H4 (cell line): ENCODE data around the gene POLQ. TPM values are rescaled to one million over a fixed set of nuclear protein-coding genes. Genes with fewer than 3 reads are reported as not detected.
A peak's percentile ranks its signal among the peaks of the same experiment; 100 is the strongest.
"Not testable (repeated sequence)": the region's sequence is repeated elsewhere in the genome, so short reads cannot be mapped to it uniquely, and the experiment has no call there.

Source experiments
- DNase-seq: peaks from one replicate; pipeline ENCODE4 v3.0.0-alpha.2; 2015; ENCODE audit warnings: low spot score
- total RNA-seq: library from RNA; depleted of rRNA; stranded (reverse); fragments of >200 nt; shearing (Covaris generic); gene quantifications from 2 replicates; pipeline ENCODE4 v1.2.3, GENCODE V29; 2014

The POLQ gene
- total RNA-seq, 1 experiment from 2014 or later = 8.9 TPM

DNA sequence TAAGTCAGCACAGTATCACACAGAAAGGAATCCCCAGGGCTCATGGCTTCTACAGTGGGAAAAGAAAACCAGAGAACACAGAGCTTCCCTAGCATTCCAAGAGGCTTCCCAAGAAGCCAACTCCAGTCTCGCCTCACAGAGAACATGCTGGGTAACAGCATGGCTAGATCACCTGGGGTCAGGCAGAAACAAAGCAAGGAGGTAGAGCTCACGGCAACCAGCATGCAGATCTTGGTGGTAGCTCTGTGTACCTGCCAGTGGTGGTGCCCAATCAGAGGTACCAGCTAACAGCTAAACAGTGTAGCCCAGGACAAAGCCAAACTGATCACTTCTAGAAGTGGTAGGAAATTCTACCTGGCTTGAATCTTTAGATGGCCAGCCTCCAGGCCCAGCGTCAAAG is 31.3 kb downstream of the POLQ start:
- DNase-seq = no peak

DNA sequence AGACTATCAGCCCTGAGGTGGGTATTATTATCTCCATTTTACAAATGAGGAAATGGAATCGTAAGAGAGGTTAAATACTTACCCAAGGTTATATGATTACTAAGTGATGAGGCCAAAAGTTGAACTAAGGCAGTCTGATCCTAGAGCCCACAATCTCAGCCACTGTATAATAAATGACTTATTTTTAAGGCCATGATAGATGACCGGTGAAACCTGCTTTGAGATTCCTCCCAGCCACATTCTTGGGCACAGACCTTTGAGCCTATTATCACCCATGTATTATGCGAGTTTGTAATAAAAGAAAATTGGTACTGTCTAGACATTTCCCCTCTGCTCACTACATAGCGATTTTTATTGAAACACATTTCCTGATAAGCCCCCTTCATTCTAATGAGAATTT is 37.4 kb downstream of the POLQ start:
- DNase-seq = no peak

DNA sequence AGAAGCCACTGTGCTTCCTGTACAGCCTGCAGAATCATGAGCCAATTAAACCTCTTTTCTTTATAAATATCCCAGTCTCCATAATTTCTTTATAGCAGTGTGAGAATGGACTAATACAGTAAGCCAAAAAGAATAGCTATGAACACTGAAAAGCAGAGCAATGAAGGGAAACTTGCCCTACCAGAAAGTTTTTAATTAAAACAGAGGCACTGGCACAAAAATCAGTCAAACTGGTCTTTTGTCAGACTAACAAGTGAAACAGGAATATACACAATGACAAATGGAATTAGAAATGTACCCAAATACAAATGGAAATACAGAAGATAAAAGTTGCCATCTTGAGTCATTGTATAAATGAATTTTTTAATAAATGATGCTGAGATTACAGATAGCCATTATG is 40.5 kb downstream of the POLQ start:
- DNase-seq = no peak

DNA sequence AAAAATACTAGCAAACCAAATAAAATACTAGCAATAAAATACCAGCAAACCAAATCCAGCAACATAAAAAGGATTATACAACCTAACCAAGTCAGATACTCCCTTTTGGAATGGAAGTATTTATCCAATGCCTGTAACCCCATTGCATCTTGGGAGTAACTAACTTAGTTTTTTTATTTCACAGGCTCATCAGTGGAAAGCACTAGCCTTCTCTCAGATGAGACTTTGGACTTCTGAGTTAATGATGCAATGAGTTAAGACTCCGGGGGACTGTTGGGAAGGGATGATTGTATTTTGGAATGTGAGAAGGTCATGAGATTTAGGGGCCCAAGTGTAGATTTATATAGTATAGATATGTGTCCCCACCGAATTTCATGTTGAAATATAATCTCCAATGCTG is 41.2 kb downstream of the POLQ start:
- DNase-seq = no peak

DNA sequence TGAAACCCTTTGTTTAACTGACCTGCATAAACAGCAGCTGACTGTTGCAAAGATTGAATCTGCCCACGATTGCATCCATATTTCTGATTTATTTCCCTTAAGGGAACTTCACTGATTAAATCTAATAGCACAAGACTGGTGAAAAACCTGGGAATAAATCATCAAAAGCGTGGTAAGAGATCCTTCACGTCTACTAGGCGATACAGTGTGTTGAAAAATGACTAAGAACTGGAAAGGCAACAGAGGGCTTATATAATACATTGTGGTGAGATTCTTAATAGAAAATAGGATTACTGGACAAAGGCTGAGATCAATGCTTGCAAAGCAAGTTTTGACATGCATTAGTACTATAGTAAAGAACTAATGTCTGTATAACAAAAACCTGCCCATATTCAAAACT is 49.0 kb downstream of the POLQ start:
- no peak for DNase-seq

DNA sequence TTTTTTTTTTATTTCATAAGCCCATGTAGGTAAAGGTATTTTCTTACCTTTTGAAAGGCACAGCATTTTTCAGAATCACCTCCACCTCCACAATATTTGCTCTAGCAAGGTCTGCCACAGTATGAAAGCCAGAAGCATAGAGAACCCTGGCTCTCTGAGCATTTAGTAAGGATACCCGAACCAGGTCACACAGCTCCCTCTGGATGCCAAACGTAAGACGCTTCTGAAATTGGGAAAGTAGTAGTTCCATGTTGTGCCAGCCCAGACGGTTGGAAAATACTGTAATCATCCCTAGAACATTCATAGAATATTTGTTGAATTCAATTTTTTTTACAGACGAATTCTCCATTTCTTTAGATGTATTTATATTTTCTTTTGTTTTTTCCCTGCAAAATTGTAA is 52.4 kb downstream of the POLQ start:
- no peak for DNase-seq

DNA sequence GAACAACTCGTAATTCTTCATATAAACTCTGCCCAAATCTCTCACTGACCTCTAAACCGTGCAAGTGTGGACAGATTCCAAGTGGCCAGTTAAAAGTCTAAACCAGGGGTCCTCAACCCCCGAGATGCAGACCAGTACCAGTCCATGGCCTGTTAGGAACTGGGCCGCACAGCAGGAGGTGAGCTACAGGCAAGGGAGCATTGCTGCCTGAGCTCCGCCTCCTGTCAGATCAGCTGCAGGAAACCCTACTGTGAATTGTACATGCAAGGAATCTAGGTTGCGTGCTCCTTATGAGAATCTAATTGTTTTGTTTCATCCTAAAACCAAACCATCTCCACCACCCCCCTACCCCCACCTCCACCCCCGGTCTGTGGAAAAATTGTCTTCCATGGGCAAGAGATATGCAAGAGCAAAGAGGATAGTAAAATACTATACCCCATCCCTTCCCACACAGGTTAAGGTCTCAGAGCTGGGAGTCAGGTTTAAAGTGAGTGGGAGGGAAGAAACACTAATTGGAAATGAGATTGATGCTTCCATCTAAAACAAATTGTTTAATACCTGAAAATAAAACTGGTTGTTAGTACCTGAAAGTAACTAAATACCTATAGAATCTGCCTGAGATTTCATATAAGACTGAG is 54.0 kb downstream of the POLQ start:
- no peak for DNase-seq

DNA sequence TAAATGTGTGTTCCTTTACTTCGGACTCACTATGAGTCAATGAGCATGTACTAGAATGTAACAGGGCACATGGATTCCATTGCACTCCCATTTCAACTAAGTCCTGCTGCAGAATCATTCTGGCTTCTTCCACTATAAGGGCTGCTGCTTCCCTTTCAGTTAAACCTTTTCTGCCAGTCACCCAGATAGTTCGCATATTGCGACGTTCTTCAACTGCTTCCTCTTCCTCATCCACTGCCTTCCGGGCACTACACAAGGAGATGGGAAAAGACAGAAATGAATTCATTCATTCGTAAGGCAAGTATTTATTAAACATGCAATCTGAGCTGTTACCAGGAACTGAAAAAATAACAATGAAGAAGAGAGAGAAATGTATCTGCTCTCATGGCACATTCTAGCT is 55.6 kb downstream of the POLQ start:
- DNase-seq = no peak

DNA sequence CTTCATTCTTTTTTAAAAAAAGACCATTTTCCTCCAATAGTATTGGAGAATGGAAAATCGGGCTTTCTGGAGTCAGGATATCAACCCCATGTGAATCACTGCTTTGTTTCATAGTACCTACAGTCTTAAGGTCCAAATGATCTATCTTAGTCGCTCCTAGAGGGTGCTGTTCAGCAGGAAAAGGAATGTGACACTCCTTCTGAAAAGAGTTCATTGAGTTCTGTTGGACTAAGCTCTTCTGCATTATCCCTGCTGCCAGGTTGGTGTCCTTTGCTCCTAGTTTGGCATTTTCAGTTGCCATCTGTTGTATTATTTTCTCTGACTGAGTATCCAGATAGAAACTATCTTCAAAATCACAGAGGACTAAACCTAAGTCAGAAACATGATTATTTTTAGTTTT is 57.2 kb downstream of the POLQ start:
- no peak for DNase-seq

DNA sequence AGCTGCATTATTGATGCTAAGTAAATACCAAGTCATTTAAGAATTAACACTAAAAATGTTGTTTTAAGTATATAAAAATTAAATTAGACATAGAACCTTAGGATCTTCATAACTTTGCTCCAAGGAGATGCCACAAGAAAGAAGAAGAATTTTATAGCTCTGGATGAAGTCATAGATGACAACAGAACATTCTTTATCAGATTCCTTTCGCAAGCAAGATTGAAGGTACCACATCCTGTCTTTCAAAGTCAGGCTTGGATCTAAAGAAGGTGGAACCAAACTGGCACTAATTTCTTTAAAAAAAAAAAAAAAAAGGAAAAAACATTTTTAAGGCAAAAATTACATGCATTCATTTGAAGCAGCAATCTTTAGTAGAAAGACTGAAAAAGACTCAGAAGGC is 62.5 kb downstream of the POLQ start:
- no peak for DNase-seq

DNA sequence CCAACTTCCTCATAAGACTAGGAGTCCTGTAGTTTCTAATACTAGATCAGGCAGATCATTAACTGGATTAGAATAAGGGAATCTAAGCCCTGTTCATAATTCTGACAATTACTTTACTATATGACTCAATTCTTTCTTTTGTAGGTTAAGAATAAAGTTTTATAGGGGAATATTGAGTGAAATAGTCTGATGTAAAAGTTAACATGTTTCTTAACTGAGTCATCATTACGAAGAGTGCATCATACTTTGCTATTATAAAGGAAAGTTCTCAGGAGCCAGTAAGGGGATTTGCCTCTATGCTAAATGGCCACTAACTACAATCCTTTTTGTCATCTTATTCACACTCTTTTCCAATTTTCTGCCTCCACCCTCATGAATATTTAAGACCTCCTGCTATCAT is 63.1 kb downstream of the POLQ start:
- DNase-seq = peak; percentile 10

DNA sequence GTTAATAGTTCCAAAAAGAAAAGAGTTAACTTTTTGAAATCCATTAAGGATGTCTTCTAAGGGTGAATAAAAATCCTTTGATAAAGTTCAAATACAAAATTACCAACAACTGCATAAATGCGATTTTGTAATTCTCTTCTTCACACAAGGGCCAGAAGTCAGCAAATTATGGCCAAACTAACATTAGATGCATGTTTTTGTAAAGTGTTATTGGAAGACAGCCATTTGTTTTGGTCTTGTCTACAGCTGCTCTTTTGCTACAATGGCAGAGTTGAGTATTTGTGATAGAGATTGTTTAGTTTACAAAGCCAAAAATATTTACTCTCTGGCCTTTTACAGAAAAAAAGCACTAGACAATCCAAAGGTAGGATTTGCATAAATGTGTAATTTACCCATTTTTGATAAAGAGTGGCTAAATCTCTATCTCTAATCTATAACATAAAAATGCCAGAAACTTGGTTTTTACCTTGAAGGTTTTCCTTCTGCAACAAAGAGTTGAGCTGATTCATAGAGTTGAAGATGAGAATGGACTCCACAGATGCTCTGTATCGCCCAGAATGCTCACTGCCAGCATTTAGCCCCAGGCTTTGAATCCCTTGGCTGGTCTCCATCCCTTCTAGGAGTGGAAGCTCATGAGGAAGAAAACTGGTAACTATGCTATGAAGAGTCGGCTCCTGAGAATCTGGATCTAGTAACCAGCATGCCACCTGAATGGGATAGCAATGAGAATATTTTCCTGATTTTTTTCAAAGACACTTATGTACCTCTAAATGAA is 64.5 kb downstream of the POLQ start:
- no peak for DNase-seq

DNA sequence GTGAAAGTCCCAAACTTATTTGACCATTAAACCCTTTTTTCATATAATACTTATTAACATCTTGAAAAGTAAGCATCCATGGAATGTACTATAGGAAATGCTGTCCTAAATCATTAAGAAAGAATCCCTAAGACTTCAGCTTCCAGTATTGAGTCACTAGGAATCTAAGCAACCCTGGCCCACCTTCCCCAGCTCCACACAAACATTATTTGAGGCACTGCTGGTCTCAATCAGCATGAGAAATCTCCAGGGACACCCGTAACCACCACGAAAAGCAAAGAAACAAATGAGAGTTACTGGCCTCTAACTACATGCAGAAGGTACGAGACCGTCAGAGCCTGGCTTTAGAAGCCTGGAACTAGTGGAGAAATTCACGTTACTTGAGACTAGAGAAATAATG is 68.2 kb downstream of the POLQ start:
- DNase-seq = no peak

DNA sequence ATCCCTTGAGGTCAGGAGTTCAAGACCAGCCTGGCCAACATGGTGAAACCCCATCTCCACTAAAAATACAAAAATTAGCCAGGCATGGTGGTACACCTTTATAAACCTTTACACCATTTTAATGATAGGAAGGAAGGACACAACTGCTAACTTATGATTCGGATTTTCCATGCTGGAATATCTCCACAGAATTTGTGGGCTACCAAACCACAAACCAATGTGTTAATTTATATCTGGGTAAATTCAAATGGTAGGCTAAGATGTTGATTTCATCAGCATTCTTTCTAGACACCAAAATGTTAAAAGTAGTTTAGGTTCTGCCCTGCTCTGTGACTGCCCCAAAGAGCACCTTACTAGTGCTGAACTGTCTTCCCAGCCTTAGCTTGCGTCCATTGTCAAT is 72.8 kb downstream of the POLQ start:
- no peak for DNase-seq

DNA sequence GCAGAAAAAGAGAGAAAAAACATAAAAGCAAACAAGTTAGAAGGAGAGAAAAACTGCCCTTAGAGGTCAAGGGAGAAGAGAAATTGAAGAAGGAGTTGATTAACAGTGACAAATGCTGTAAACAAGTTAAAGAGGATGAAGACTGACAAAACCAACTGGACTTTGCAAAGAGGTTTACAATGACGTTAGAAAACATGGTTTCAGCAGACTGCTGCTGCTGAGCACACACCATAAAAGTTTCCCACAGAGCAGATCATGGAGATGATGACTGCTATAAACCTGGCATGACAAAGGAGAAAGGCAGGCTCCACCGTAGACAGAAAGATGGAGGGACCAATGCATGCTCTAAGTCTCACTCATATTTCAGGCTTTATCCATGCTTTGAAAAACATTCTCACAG is 78.7 kb downstream of the POLQ start:
- no peak for DNase-seq

DNA sequence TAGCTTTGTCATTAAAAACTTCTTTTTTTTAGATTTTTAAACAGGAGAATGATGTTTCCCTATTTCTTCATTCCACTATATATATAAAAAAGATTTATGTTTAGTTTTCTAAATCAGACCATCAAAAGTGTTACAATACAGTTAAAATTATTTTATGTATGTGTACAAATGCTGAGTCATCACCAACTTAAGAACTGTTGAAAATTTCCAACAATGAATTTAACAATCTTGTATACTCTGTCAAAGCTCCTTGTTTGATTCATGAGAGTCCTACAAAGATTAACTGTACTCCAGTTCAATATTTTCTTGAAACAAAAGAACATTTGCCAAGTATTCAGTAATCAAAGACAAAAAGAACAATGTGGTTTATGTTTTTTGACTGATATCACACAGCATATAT is 82.0 kb downstream of the POLQ start:
- DNase-seq = no peak

DNA sequence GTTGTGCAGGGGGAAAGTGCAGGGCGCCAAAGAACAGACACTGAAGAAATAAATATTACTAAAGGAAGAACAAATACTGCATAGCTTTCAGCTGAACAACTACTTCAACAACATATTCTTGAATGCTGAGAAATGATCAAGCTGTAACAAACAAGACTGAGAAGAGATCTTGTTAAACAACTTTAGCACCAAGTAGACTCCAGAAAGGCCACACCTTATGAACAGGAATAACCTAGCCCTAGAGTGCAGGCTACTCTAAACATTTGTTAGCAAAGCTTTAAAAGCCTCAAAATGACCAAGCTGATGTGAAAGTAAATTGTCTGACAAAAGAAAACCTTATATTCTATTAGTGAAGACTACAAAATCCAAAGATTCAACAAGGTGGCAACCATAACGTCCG is 83.2 kb downstream of the POLQ start:
- no peak for DNase-seq

DNA sequence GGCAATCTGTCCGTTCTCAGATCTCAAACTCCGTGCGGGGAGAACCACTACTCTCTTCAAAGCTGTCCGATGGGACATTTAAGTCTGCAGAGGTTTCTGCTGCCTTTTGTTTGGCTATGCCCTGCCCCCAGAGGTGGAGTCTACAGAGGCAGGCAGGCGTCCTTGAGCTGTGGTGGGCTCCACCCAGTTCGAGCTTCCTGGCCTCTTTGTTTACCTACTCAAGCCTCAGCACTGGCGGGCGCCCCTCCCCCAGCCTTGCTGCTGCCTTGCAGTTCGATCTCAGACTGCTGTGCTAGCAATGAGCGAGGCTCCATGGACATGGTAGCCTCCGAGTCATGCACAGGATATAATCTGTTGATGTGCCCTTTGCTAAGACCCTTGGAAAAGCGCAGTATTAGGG is 94.0 kb downstream of the POLQ start:
- not testable (repeated sequence) for DNase-seq

DNA sequence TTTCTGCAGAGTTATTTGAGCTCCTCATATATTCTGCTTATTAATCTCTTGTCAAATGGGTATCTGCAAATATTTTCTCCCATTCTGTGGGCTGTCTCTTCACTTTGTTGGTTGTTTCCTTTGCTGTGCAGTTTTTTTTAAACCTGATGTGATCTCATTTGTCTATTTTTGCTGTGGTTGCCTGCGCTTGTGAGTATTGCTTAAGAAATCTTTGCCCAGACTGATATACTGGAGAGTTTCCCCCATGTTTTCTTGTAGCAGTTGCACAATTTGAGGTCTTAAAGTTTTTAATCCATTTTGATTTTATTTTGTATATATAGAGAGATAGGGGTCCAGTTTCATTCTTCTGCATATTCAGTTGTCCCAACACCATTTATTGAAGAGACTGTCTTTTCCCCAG is 102.3 kb downstream of the POLQ start:
- DNase-seq = no peak

DNA sequence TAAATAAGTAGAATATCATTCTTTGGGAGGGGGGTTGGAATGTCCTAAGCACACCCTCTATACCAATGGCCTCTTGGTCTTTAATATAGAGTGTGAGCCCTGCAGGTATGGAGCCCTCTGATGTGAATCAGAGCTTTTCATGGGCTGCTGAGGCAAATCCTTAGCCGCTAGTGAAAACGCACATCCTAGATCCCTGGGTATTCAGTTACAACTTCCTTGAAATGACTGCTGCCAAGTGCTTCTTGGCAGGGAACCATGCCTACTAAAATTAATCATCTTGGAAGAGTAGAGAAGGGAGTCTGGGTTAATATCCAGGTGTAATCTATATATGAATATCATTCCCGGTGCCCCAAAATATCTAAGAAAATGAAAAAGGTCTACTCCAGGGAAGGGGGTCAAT is 109.1 kb downstream of the POLQ start:
- DNase-seq = no peak

DNA sequence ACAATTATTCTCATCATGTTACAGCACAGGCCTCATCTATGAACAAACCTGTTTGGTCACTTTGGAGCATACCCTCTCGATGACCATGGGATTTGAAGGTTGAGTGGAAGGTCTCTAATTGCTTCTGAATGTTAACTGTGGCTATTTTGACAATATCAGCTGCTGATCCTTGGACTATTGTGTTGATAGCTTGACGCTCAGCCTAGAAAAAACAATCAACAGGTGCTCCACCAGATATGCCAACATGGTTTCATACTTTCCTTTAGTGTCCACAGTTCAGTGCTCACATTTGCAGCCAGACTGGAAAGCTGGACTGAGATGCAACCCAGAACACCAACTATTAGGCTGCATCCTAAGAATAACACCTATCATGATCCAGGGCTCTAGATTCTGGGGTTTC is 109.7 kb downstream of the POLQ start:
- DNase-seq = no peak

DNA sequence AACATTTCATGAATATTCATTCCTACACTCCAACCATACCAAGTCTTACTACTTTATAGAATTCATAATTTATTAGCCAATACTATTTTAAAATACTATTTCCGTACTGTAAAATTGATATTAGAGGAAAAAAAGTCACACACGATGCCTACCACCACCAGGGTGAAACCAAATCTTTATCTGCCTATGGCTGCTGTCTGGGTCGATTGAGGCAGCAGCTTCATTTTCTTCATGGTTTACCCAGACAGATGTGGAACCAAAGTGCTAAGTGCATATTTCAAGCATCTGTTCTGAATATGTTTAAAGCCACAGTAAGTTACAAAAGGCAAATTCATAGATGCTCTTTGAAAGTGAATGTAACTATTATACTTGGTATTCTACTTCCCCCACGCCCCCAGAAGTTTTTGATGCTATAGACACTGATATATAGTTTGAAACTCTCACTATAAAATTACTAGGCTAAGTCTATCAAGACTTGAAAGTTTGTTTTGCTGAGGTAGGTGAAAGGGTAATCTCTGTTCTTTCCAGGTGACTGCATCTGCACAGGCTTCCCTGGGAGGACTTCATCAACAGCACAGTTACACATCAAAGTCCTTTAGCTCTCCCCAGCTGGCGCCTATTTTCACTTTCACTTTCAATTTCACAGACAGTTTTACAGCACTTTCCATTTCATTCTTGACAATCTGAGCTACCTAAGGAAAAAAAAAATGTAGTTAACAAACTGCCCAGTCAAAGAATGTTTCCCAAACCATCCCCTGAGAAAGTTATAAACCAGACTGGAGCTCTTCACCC is 113.9 kb downstream of the POLQ start:
- DNase-seq = peak; percentile 63

DNA sequence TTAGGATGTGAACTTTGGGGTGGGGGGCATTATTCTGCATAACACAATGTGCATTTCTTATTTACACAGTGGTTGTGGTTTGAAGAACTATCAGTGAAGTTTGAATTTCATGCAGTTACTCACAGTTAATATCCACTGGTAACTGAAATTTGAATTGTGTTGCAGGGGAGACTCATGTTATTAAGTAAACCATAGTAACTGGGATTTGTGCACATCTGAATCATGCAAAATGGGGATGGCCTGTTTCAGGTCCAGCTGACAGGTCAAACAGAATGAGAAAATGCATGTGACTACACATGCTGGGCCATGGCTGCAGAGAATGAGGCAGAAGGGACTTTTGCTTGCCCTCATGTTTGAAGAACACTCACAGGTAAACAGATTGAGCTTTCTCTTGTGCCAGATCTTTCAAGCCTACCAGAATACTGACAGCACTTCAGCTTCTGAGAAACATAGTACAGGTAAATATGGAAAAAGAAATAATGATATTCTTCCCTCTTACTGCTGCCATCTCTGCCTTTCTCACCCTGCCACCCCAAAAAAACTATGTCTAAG is 115.0 kb downstream of the POLQ start:
- no peak for DNase-seq
